Keratinocyte (primary cell): ENCODE data around the gene CCNB3. TPM values are rescaled to one million over a fixed set of nuclear protein-coding genes. Genes with fewer than 3 reads are reported as not detected.

Experiments used
- DNase-seq: peaks from one replicate; pipeline ENCODE4 v3.0.0-alpha.2; 2011; ENCODE audit warnings: low read depth, missing footprints, low spot score
- FAIRE-seq: peaks from 2 replicates; lab custom pipeline; 2011; peaks lifted over from hg19 to GRCh38; lab: Jason Lieb, UNC
- H2AFZ ChIP-seq: 2 replicates; pipeline ENCODE4 v1.6.0; 2012; ENCODE audit warnings: low read length, control low read depth, inconsistent platforms; ENCODE audit not compliant: control insufficient read depth
- H3K27ac ChIP-seq: 2 replicates; pipeline ENCODE4 v1.5.1; 2011; ENCODE audit warnings: low read length; ENCODE audit not compliant: control insufficient read depth, insufficient read depth
- H3K27me3 ChIP-seq: 3 replicates; pipeline ENCODE4 v1.6.0; 2011; ENCODE audit warnings: low read length; ENCODE audit not compliant: control insufficient read depth, insufficient read depth; ENCODE audit errors: extremely low read depth
- H3K36me3 ChIP-seq, 2 experiments: 2 replicates in 1 of 2; 3 replicates in 1 of 2; pipeline ENCODE4 v1.5.1; 2011; ENCODE audit warnings: low read length in 2 of 2, mild to moderate bottlenecking in 1 of 2; ENCODE audit not compliant: control insufficient read depth in 2 of 2, insufficient read depth in 2 of 2; ENCODE audit errors: extremely low read depth in 1 of 2
- H3K4me1 ChIP-seq: 3 replicates; pipeline ENCODE4 v1.5.1; 2011; ENCODE audit warnings: low read length; ENCODE audit not compliant: control insufficient read depth, insufficient read depth; ENCODE audit errors: extremely low read depth
- H3K4me2 ChIP-seq: 3 replicates; pipeline ENCODE4 v1.6.0; 2011; ENCODE audit warnings: low read depth, low read length; ENCODE audit not compliant: control insufficient read depth, insufficient read depth; ENCODE audit errors: extremely low read depth
- H3K4me3 ChIP-seq, 3 experiments: fragments of 200-600 bp in 1 of 3; sonication (generic) in 1 of 3; 2 replicates in 2 of 3; 3 replicates in 1 of 3; pipeline ENCODE4 v1.5.1; 2011 to 2016; ENCODE audit warnings: low read length in 3 of 3, mild to moderate bottlenecking in 3 of 3, control low read depth in 2 of 3, inconsistent platforms in 1 of 3, low read depth in 1 of 3, mixed read lengths in 1 of 3, mixed run types in 1 of 3, moderate library complexity in 1 of 3; ENCODE audit not compliant: control insufficient read depth in 2 of 3, insufficient read depth in 2 of 3; ENCODE audit errors: extremely low read depth in 1 of 3
- H3K79me2 ChIP-seq: 2 replicates; pipeline ENCODE4 v1.6.0; 2012; ENCODE audit warnings: low read length; ENCODE audit not compliant: control insufficient read depth, insufficient read depth
- H3K9ac ChIP-seq: 3 replicates; pipeline ENCODE4 v1.6.0; 2011; ENCODE audit warnings: low read length; ENCODE audit not compliant: control insufficient read depth, insufficient read depth; ENCODE audit errors: extremely low read depth
- H3K9me1 ChIP-seq: 3 replicates; pipeline ENCODE4 v1.6.0; 2011; ENCODE audit warnings: low read length; ENCODE audit not compliant: control insufficient read depth, insufficient read depth; ENCODE audit errors: extremely low read depth
- H3K9me3 ChIP-seq: 2 replicates; pipeline ENCODE4 v1.5.1; 2012; ENCODE audit warnings: low read depth, low read length; ENCODE audit not compliant: control insufficient read depth
- H4K20me1 ChIP-seq: 3 replicates; pipeline ENCODE4 v1.6.0; 2011; ENCODE audit warnings: low read length; ENCODE audit not compliant: control insufficient read depth, insufficient read depth; ENCODE audit errors: extremely low read depth
- EZH2 ChIP-seq: IDR thresholded peaks from one replicate; pipeline ENCODE4 v1.6.1; 2012; ENCODE audit warnings: inconsistent platforms, mild to moderate bottlenecking, low read length, moderate library complexity
- dilution Hi-C: fragments of 300-500 bp; cut with MboI; formaldehyde crosslinking; loops from one replicate; pipeline ENCODE4 v1.7.0; 2020; ENCODE audit warnings: low sequenced_read_pairs; ENCODE audit not compliant: extremely low pct_ligation_motif_present
- polyA plus RNA-seq, 5 experiments: library from polyadenylated mRNA; depleted of rRNA in 3 of 5; stranded (reverse) in 3 of 5; stranded (forward) in 1 of 5; unstranded in 1 of 5; fragments of >200 nt; gene quantifications; 1 replicate in 1 of 5; 2 replicates in 3 of 5; 3 replicates in 1 of 5; pipeline versions ENCODE4 v1.2.1 to v1.2.3, GENCODE V29; 2011 to 2012; ENCODE audit warnings: missing spikeins in 2 of 5, low read depth in 1 of 5, low replicate concordance in 1 of 5
- TF ChIP-seq, protein P1 (sequence below), 3 experiments: IDR thresholded peaks in 1 of 3; conservative IDR thresholded peaks in 1 of 3; optimal IDR thresholded peaks in 1 of 3; 2 replicates in 2 of 3; 3 replicates in 1 of 3; pipeline versions ENCODE3 to v1.5.1; 2011; ENCODE audit warnings: low read length in 3 of 3, mild to moderate bottlenecking in 3 of 3, moderate library complexity in 2 of 3, control low read depth in 1 of 3, inconsistent platforms in 1 of 3; ENCODE audit not compliant: insufficient read depth in 2 of 3; ENCODE audit errors: extremely low read depth in 1 of 3

CCNB3 gene
- polyA plus RNA-seq, 1 donor (not counting 4 experiments of a cell fraction or from before 2014, with no cell fraction given): 0.72 TPM

- Histone ChIP-seq H3K27me3 (no peaks in the 10 kb centered on the region), H3K4me2 (no peak overlapping the region), H3K27ac (no peak overlapping the region), H3K9me1 (no peaks in the 10 kb centered on the region), H3K9me3 (no peaks in the 10 kb centered on the region), H2AFZ (no peak overlapping the region), H3K4me3 (no peak overlapping the region), H4K20me1 (no peaks in the 10 kb centered on the region), H3K4me1 (no peaks in the 10 kb centered on the region), H3K79me2 (no peaks in the 10 kb centered on the region), H3K36me3 (no peaks in the 10 kb centered on the region), H3K9ac (no peak overlapping the region)
- FAIRE-seq (no peak), DNase-seq (no peak)
- TF ChIP-seq EZH2: no peak
- TF ChIP-seq, protein P1, sequence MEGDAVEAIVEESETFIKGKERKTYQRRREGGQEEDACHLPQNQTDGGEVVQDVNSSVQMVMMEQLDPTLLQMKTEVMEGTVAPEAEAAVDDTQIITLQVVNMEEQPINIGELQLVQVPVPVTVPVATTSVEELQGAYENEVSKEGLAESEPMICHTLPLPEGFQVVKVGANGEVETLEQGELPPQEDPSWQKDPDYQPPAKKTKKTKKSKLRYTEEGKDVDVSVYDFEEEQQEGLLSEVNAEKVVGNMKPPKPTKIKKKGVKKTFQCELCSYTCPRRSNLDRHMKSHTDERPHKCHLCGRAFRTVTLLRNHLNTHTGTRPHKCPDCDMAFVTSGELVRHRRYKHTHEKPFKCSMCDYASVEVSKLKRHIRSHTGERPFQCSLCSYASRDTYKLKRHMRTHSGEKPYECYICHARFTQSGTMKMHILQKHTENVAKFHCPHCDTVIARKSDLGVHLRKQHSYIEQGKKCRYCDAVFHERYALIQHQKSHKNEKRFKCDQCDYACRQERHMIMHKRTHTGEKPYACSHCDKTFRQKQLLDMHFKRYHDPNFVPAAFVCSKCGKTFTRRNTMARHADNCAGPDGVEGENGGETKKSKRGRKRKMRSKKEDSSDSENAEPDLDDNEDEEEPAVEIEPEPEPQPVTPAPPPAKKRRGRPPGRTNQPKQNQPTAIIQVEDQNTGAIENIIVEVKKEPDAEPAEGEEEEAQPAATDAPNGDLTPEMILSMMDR (optimal IDR thresholded peaks at IDR 0.05 in 1 of 3, IDR thresholded peaks at IDR 0.05 in 1 of 3, conservative IDR thresholded peaks at IDR 0.05 in 1 of 3; ENCODE audit: extremely low read depth in 1 of 3, insufficient read depth in 2 of 3, low read length in 3 of 3): no peak
- dilution Hi-C loops: no loop called here
Observed at GRCh38 chrX:50372966-50373365, 168.4 kb downstream of the CCNB3 start.

DNA sequence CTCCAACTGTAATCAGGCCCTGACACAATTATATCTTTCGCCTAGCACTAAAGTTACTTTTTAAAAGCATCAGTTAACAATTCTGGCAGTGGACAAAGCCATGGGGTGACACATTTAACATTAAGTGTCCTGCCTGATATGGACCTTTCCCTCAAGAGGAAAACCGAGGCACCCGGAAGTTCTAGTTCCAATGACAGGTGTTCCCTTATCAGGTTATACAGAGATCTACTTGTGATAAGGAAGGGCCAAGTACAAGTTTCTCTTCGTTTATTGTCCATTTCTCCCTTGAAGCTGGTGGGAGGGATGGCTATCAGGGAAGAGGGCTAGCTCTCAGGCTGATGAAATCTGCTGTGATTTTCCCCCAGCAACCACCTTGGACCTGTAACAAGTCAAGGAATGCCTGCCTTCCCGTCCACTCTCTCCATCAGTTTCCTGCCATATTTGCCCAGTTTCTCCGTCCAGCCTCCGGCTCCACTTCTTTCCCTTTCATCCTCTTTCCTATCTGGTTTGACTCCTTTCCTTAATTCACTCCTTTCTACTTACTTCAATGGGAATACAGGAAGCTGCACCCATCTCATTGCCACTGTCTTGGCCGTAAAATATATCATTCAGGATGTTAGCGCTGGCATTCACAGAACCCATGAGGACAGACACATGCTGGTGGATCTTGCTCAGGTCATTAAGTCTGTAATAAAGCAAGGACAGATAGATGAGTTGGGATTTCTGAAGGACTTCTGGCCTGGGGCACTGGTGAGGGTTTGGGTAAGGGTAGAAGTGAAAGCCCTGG lies 171.1 kb downstream of the CCNB3 start:
- Histone ChIP-seq H3K27ac (no peak overlapping the region), H3K4me3 (no peak overlapping the region), H3K36me3 (no peaks in the 10 kb centered on the region), H3K4me2 (no peak overlapping the region), H3K9me1 (no peaks in the 10 kb centered on the region), H3K9me3 (no peaks in the 10 kb centered on the region), H2AFZ (no peak overlapping the region), H3K4me1 (no peaks in the 10 kb centered on the region), H3K27me3 (no peaks in the 10 kb centered on the region), H3K79me2 (no peaks in the 10 kb centered on the region), H4K20me1 (no peaks in the 10 kb centered on the region), H3K9ac (no peak overlapping the region)
- no peak for DNase-seq
- dilution Hi-C loops: no loop called here
- TF ChIP-seq, protein P1 (optimal IDR thresholded peaks at IDR 0.05 in 1 of 3, IDR thresholded peaks at IDR 0.05 in 1 of 3, conservative IDR thresholded peaks at IDR 0.05 in 1 of 3; ENCODE audit: extremely low read depth in 1 of 3, insufficient read depth in 2 of 3, low read length in 3 of 3): no peak
- no peak for TF ChIP-seq EZH2
- no peak for FAIRE-seq
